Stimulated activated CD4-positive, alpha-beta T cell treated with anti-CD3 and anti-CD28 coated beads, Interleukin-4, amount 100 ng/mL, for 48 hours (primary cell): ENCODE measurements around the gene ANKRD36.
"Not testable (repeated sequence)": the region's sequence is repeated elsewhere in the genome, so short reads cannot be mapped to it uniquely, and the experiment has no call there.

ENCODE experiments used
- DNase-seq, 2 donors: peaks; one replicate each; pipeline ENCODE4 v3.0.0-alpha.2; 2020; ENCODE audit warnings: low read depth in 2 of 2

Gene ANKRD36

DNA sequence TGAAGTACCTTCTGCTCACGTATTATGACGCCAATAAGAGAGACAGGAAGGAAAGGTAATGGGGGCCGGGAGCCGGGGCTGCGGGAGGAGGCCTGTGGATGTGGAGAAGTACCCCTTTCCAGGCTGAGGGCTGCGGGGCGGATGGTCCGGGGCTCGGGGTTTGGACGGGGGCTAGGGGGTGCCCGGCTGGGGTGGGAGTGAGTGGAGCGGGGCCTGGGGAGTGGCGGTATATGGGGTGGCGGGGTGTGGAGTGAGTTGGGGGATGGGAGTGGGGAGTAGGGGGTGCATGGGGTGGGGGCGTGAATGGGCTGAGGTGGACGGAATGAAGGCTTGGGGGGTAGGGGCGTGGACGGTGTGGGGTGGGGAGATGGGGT lies 916 bp downstream of the ANKRD36 start:
- not testable (repeated sequence) for DNase-seq

DNA sequence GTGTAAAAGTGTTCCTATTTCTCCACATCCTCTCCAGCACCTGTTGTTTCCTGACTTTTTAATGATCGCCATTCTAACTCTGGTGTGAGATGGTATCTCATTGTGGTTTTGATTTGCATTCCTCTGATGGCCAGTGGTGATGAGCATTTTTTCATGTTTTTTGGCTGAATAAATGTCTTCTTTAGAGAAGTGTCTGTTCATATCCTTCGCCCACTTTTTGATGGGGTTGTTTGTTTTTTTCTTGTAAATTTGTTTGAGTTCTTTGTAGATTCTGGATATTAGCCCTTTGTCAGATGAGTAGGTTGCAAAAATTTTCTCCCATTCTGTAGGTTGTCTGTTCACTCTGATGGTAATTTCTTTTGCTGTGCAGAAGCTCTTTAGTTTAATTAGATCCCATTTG lies 16.1 kb downstream of the ANKRD36 start:
- not testable (repeated sequence) for DNase-seq

DNA sequence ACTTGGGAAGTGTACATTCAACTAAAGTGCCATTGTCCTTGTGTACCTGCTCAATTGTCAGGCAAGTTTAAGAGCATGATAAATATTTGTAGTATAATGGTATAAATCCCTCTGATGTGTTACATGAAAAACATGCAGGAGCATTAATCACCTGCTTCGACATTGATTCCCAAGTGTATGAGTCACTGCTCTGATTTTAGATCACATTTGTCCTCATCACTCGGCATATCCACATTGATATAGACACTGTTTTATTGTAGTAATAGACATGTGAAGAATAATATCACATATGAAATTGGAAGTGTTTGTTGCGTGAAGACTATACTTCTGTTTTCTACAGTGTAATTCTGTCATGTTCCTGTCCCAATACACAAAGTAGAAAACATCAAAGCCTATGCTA lies 31.1 kb downstream of the ANKRD36 start:
- not testable (repeated sequence) for DNase-seq

DNA sequence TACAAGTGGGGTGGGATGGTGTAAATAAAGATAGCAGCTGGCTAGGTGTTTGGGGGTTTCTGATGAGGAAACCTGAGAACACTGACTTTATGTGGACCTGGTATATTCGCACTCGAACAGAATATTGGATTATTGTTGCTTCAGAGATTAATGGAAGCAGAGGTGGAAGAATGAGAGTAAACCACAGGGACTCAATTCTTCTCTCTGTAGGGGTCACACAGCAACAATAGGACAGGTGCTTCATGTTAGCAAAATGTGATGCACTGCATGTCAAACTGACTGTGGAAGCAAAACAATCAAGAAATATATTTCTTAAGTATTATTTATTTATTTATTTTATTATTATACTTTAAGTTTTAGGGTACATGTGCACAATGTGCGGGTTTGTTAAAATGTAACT lies 53.6 kb downstream of the ANKRD36 start:
- not testable (repeated sequence) for DNase-seq

DNA sequence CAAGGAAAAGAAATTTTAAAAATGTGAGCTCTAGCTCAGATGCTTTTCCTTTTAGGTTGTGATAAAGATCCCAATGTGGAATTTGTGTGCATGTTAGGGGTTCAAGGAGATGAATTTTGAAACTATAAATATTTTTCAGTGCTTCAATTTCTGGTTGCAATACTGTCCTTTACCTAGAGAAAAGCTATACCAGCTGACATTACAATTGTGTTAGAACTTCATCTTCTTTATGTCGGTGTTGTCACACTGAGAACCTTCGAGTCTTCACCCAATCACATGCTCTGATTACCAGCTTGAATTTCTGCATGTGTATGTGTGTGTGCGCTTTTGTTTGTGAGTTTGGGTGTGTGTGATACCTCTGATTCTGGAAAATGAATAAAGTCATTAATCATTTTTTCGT lies 55.0 kb downstream of the ANKRD36 start:
- not testable (repeated sequence) for DNase-seq

DNA sequence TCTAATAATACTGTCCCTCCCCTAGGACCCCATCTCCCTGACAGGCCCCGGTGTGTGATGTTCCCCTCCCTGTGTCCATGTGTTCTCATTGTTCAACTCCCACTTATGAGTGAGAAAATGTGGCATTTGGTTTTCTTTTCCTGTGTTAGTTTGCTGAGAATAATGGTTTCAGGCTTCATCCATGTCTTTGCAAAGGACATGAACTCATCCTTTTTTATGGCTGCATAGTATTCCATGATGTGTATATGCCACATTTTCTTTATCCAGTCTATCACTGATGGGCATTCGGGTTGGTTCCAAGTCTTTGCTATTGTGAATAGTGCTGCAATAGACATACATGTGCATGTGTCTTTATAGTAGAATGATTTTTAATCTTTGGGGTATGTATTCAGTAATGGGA lies 55.6 kb downstream of the ANKRD36 start:
- not testable (repeated sequence) for DNase-seq

DNA sequence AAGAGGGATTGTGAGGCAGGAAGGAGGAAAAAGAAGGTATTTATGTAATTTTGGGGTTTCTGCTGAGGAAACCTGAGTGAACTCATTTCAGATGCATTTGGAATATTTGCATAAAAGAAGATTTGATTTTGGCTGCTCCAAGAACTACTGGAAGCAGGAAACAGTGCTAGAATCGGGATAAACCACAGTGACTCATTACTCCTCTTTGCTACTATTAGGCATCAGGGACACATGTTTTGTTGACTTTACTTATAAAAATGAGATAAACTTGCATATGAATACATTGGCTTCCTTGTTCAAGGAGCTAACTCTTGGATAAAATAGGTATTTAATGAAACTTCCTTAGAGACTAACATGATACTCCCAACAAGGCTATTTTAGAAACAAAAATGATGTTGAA lies 67.4 kb downstream of the ANKRD36 start:
- DNase-seq, result not testable (repeated sequence)

DNA sequence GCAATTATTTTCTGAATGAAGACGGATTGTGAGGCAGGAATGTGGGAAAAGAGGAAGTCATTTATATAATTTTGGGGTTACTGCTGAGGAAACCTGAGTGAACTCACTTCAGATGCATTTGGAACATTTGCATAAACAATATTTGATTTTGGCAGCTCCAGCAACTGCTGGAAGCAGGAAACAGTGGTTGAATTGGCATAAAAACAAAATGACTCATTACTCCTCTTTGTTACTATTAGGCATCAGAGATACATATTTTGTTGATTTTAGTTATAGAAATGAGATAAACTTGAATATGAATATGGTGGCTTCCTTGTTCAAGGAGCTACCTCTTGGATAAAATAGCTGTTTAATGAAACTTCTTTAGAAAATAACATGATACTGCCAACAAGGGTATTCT lies 82.4 kb downstream of the ANKRD36 start:
- not testable (repeated sequence) for DNase-seq

DNA sequence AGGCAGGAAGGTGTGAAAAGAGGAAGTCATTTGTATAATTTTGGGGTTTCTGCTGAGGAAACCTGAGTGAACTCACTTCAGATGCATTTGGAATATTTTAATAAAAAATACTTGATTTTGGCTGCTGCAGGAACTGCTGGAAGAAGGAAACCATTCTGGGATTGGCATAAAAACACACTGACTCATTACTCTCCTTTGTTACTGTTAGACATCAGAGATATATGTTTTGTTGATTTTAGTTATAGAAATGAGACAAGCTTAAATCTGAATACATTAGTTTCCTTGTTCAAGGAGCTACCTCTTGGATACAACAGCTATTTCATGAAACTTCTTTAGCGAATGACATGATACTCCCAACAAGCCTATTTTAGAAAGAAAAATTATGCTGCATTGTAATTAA lies 84.3 kb downstream of the ANKRD36 start:
- not testable (repeated sequence) for DNase-seq

DNA sequence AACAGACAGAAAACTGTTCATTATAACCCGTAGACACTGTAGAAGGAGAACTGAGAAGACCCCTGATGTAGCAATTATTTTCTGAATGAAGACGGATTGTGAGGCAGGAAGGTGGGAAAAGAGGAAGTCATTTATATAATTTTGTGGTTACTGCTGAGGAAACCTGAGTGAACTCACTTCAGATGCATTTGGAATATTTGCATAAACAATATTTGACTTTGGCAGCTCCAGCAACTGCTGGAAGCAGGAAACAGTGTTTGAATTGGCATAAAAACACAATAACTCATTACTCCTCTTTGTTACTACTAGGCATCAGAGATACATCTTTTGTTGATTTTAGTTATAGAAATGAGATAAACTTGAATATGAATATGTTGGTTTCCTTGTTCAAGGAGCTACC lies 87.9 kb downstream of the ANKRD36 start:
- DNase-seq, result not testable (repeated sequence)

DNA sequence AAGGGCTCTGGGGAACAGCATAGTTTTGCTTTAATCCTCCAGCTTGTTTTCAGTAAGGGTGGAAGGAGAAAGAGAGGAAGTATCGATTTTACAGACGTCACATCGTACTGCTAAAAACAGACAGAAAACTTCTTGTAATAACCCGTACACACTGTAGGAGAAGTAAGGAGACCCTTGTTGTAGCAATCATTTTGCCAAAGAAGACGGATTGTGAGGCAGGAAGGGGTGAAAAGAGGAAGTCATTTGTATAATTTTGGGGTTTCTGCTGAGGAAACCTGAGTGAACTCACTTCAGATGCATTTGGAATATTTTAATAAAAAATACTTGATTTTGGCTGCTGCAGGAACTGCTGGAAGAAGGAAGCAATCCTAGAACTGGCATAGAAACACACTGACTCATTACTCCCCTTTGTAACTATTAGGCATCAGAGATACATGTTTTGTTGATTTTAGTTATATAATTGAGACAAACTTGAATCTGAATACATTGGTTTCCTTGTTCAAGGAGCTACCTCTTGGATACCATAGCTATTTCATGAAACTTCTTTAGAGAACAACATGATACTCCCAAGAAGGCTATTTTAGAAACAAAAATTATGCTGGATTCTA lies 89.8 kb downstream of the ANKRD36 start:
- not testable (repeated sequence) for DNase-seq

DNA sequence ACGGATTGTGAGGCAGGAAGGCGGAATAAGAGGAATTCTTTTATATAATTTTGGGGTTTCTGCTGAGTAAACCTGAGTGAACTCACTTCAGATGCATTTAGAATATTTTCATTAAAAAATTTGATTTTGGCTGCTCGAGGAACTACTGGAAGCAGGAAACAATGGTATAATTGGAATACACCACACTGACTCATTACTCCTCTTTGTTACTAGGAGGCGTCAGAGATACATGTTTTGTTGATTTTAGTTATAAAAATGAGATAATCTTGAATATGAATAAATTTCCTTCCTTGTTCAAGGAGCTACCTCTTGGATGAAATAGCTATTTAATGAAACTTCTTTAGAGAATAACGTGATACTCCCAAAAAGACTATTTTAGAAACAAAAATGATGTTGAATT lies 97.4 kb downstream of the ANKRD36 start:
- DNase-seq, result no peak

DNA sequence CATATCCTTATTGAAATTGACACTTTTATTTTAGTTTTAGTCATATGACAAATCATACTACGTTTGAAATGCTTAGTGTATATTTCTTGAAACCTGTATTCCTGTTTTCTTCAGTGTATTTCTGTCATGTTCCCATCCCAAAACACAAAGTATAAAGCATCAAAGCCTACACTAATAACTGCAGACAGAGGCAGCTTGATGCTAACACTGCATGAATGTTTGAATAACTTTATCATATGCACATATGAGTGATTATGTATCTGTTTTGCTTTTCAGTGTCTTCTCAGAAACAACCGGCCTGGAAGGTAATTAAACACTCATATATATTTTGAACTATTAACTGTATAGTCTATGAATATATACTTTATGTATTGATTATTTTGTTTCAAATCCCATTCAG lies 102.1 kb downstream of the ANKRD36 start:
- not testable (repeated sequence) for DNase-seq

DNA sequence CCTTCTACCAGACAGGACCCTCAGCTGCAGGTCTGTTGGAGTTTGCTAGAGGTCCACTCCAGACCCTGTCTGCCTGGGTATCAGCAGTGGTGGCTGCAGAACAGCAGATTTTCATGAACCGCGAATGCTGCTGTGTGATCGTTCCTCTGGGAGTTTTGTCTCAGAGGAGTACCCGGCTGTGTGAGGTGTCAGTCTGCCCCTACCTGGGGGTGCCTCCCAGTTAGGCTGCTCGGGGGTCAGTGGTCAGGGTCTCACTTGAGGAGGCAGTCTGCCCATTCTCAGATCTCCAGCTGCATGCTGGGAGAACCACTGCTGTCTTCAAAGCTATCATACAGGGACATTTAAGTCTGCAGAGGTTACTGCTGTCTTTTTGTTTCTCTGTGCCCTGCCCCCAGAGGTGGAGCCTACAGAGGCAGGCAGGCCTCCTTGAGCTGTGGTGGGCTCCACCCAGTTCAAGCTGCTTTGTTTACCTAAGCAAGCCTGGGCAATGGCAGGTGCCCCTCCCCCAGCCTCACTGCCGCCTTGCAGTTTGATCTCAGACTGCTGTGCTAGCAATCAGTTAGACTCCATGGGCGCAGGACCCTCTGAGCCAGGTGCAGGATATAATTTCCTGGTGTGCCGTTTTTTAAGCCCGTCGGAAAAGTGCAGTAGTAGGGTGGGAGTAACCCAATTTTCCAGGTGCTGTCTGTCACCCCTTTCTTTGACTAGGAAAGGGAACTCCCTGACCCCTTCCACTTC lies 118.1 kb downstream of the ANKRD36 start:
- DNase-seq, result not testable (repeated sequence)

DNA sequence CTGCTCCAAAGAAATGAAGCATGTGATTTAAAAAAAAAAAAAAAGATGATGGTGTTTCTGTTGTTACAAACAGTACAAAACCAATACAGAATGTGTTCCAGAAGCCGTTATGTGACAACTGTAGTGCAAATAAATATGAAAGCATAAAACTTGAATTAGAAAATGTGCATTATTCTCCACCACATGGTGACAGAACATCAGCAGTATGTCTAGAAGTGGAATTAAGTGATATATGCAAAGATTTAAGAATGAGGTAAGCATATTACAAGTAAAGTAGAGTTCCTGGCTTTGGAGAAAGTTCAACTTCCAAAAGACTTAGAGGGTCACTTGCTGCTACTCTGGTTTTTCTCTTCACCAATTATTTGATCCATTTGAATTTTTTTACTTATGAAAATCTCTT lies 120.0 kb downstream of the ANKRD36 start:
- DNase-seq, result not testable (repeated sequence)

DNA sequence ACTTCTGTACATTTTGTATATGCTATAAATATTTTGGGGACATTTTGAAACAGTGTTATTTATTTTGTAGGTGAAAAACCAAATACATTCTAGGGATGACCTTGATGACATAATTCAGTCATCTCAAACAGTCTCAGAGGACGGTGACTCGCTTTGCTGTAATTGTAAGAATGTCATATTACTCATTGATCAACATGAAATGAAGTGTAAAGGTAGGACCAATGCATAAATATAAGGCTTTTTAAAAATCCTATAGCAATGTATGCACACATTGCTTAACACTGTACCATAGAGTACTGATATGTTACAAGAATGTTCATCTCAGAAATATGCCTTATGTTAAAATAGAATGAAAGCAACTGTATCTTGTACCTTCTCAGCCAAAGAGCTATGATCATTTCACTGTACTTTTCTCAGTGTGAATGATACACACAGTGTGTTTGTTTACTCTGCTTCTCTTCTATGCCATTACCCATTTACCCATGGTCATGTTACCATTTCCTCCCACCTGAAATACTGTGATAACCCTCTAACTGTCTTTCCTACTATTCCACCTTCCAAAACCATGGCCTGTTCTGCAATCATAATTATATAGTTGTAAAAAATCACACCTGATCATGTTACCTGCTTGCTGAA lies 120.8 kb downstream of the ANKRD36 start:
- not testable (repeated sequence) for DNase-seq

DNA sequence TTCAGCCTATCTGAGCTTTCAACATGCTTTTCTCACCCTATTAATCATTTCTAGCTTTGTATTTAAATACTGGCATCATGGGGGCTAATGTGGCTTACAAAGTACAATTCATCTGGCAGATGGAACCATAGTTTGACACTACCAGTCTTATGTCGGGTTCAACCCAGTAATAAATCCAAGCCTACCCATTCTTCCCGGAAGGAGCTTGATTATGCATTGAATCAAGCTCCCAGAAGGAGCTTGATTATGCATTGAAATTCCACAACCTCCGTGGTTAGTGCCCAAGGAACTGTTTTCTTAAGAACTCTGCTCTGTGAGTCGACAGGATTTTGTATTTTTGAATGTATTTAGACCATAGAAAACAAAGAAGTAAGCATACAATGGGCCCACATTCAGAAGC lies 148.2 kb downstream of the ANKRD36 start:
- not testable (repeated sequence) for DNase-seq

DNA sequence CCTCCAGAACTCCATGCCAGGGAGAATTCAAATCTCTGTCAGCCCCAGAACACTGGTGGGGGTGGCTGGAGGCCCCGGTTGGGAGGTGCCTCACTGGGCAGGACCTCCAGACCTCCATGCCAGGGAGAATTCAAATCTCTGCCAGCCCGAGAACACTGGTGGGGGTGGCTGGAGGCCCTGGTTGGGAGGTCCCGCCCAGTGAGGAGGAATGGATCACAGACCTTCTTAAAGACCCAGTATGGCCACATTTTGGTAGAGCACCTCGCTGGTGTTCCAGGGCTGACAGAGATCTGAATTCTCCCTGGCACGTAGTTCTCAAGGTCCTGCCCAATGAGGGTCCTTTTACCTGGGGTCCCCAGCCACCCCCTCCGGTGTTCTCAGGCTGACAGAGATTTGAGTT lies 153.5 kb downstream of the ANKRD36 start:
- DNase-seq, result not testable (repeated sequence)

DNA sequence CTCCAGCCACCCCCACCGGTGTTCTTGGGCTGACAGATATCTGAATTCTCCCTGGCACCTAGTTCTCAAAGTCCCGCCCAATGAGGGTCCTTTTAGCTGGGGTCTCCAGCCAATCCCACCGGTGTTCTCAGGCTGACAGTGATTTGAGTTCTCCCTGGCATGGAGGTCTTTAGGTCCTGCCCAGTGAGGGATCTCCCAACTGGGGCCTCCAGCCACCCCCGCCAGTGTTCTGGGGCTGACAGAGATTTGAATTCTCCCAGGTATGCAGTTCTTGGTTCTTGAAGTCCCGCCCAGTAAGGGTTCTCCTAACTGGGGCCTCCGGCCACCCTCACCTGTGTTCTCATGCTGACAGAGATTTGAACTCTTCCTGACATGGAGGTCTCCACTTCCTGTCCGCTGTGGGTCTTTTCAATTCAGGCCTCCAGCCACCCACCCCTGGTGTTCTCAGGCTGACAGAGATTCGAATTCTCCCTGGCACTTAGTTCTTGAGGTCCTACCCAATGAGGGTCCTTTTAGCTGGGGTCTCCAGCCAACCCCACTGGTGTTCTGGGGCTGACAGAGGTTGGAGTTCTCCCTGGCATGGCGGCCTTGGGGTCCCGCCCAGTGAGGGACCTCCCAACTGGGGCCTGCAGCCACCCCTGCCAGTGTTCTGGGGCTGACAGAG lies 154.6 kb downstream of the ANKRD36 start:
- DNase-seq, result no peak

DNA sequence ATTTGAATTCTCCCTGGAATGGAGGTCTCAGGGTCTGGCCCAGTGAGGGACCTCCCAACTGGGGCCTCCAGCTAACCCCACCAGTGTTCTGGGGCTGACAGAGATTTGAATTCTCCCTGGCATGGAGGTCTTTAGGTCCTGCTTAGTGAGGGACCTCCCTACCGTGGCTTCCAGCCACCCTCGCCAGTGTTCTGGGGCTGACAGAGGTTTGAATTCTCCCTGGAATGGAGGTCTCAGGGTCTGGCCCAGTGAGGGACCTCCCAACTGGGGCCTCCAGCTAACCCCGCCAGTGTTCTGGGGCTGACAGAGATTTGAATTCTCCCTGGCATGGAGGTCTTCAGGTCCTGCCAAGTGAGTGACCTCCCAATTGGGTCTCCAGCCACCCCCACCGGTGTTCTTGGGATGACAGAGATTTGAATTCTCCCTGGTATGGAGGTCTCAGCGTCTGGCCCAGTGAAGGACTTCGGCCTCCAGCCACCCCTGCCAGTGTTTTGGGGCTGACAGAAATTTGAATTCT lies 155.2 kb downstream of the ANKRD36 start:
- DNase-seq, result not testable (repeated sequence)

DNA sequence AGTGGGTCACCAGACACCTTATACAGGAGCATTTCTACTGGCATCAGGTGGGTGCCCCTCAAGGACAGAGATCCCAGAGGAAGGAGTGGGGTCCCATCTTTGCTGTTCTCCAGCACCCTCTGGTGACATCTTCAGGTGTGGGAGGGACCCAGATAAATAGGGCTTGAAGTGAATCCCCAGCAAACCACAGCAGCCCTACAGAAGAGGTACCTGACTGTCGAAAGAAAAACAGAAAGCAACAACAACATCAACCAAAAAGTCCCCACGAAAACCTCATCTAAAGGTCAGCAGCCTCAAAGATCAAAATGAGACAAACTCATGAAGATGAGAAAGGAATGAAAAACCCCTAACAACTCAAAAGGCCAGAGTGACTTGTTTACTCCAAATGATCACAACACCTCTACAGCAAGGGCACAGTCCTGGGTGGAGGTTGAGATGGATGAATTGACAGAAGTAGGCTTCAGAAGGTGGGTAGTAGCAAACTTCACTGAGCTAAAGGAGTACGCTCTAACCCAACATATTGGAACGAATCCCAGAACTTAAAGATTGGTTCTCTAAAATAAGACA lies 163.4 kb downstream of the ANKRD36 start:
- not testable (repeated sequence) for DNase-seq

DNA sequence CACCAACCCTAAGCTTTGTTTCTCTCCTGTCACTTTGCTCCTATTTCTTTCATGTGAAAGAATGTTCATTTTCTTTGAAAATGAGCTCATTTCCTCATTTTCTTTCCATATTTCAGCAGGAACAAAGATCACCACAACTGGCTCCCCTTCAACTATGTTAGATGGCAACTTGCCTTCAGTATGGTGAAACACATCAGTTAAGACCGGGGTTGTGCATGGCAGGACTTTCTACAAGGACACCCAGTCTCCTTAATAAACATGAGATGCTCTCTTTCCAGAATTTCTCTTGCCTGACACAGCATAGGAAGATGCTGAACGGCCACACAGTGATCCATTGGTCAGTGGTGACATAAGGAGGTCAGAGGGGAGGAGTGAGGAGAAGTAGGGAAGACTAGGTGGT lies 172.2 kb downstream of the ANKRD36 start:
- DNase-seq, result not testable (repeated sequence)
